ENCODE results near the gene AFF3.

- TF ChIP-seq EZH2phosphoT487 (IDR thresholded peaks at IDR 0.05; ENCODE audit: low read length) (no peak), CTCF (IDR thresholded peaks at IDR 0.05; ENCODE audit: low read length) (no peak)
These were observed 513.1 kb downstream of the AFF3 start for GRCh38 chr2:99629320-99629719.
